IPS DF 6.9 (cell line): ENCODE results near the gene NOL11.

ENCODE experiments used
- DNase-seq: peaks from one replicate; pipeline ENCODE4 v3.0.0-alpha.2; 2013; ENCODE audit warnings: low read depth, low spot score
- H3K27ac ChIP-seq: one replicate; pipeline ENCODE4 v1.5.1; 2013; ENCODE audit warnings: low read length, control low read depth
- H3K27me3 ChIP-seq: 2 replicates; pipeline ENCODE4 v1.6.1; 2013; ENCODE audit warnings: mild to moderate bottlenecking, low read length; ENCODE audit not compliant: control insufficient read depth, insufficient read depth
- H3K36me3 ChIP-seq: 2 replicates; pipeline ENCODE4 v1.6.1; 2013; ENCODE audit warnings: low read length; ENCODE audit not compliant: control insufficient read depth, insufficient read depth
- H3K4me1 ChIP-seq: 2 replicates; pipeline ENCODE4 v1.6.1; 2013; ENCODE audit warnings: low read length; ENCODE audit not compliant: control insufficient read depth, insufficient read depth
- H3K4me3 ChIP-seq: 2 replicates; pipeline ENCODE4 v1.5.1; 2013; ENCODE audit warnings: mild to moderate bottlenecking, low read length
- H3K9me3 ChIP-seq: 2 replicates; pipeline ENCODE4 v1.6.1; 2013; ENCODE audit warnings: low read length, inconsistent platforms; ENCODE audit not compliant: control insufficient read depth, insufficient read depth
- WGBS: extraction: QIAGEN DNeasy Blood & Tissue Kit; methylation state at CpG from one replicate; pipeline ENCODE4 v1.1.7; 2013; ENCODE audit warnings: mixed read lengths, missing lambda C conversion rate; ENCODE audit not compliant: insufficient read length, insufficient coverage; 5-methylcytosine and 5-hydroxymethylcytosine counted together

Gene NOL11

DNA sequence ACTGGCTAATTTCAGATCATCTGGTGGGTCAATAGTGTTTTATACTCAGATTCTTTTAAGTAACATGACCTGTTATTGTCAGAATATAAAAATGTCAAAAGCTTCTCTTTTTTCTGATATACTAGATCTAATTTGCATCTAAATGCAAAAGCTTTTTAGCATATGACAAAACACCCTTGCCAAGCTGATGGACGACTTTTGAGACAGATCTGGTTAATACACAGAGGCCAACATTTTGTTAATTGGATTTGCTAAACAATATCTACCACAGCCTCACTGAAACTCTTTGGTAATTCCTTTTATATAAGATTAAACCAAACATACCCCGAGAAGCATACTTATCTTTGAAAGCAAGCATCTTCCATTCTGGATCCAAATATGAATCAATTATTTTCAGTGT is 10.3 kb upstream of the NOL11 start:
- Histone ChIP-seq H3K36me3 (no peaks in the 10 kb centered on the region), H3K27ac (no peak overlapping the region), H3K4me3 (no peak overlapping the region), H3K9me3 (no peaks in the 10 kb centered on the region), H3K27me3 (no peaks in the 10 kb centered on the region), H3K4me1 (no peaks in the 10 kb centered on the region)
- no CpG with 5 or more reads among the region's 2 CpGs for WGBS
- DNase-seq: no peak

DNA sequence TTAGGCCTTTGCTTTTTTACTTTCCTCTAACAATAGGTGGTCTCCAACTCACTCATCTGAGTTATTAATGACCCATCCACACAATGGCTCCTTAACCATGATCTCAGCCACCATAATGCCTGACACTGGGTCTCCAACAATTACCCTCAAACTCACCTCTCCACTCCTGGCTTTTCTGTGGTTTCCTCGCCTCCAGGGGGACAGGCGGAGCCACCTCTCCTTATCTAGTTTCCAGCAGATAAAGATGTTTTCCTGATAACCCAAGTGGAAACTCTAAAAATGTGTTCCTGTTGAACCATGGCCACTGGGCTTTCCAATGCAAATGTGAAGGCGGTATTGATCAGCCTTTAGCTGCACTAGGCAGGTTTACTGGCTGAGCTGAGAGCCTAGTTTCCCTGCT is 9.4 kb upstream of the NOL11 start:
- Histone ChIP-seq H3K9me3 (no peaks in the 10 kb centered on the region), H3K27me3 (no peaks in the 10 kb centered on the region), H3K4me3 (no peak overlapping the region), H3K27ac (no peak overlapping the region), H3K4me1 (no peaks in the 10 kb centered on the region), H3K36me3 (no peaks in the 10 kb centered on the region)
- no CpG with 5 or more reads among the region's 3 CpGs for WGBS
- DNase-seq: no peak

DNA sequence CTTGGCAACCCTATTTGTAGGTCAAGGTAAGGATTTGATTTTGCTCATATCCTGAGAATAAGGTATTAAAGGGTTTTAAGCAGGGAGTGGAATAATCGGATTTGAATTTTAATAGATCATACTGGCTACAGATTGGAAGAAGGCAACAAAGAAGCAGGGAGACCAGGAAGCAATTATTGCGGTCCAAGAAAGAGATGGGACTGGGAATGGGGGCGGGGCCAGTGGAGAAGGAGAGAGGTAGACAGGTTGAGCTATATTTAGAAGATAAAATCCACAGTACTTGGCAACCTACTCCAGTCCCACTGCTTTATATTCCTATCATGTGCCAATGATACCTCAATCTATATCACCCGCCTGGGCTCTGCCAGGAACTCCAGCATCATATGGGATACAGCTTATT is 5.8 kb upstream of the NOL11 start:
- no peaks in the 10 kb centered on the region for H3K36me3 ChIP-seq
- H3K4me1 ChIP-seq: no peaks in the 10 kb centered on the region
- no peak overlapping the region for H3K4me3 ChIP-seq
- no peak overlapping the region for H3K27ac ChIP-seq
- no peaks in the 10 kb centered on the region for H3K9me3 ChIP-seq
- 100% methylated on average over 1 of the region's 4 CpGs for WGBS
- no peaks in the 10 kb centered on the region for H3K27me3 ChIP-seq
- DNase-seq: no peak

DNA sequence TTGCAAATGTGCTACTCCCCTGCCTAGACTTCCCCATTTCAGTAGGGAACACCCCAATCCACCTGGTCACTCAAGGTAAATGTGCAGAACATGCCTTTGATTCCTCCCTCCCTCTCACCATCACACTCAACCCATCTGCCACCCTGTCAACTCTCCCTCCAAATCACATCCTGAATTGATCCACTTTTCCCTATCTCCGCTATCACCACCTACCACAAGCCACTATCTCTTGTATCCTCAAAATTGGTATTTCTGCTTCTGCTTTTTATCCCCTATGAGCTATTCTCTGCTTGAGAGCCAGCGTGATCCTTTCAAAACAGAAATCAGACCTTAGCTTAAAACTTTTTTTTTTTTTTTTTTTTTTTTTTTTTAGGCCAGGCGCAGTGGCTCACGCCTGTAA is 5.4 kb upstream of the NOL11 start:
- Histone ChIP-seq H3K9me3 (no peaks in the 10 kb centered on the region), H3K4me3 (no peak overlapping the region), H3K4me1 (no peaks in the 10 kb centered on the region), H3K27ac (no peak overlapping the region), H3K36me3 (no peaks in the 10 kb centered on the region), H3K27me3 (no peaks in the 10 kb centered on the region)
- no peak for DNase-seq
- 100% methylated on average over 1 of the region's 4 CpGs for WGBS

DNA sequence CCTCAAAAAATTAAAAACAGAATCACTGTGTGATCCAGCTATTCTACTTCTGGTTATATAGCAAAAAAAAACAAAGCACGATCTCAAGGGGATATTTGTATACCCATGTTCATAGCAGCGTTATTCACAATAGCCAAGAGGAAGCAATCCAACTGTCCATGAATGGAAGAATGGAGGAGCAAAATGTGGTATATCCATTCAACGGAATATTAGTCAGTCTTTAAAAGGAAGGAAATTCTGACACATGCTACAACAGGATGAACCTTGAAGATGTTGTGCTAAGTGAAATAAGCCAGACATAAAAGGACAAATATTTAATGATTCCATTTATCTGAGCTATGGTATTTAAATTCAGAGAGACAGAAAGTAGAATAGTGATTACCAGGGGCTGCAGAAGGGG is 4.6 kb upstream of the NOL11 start:
- H3K27me3 ChIP-seq: no peaks in the 10 kb centered on the region

DNA sequence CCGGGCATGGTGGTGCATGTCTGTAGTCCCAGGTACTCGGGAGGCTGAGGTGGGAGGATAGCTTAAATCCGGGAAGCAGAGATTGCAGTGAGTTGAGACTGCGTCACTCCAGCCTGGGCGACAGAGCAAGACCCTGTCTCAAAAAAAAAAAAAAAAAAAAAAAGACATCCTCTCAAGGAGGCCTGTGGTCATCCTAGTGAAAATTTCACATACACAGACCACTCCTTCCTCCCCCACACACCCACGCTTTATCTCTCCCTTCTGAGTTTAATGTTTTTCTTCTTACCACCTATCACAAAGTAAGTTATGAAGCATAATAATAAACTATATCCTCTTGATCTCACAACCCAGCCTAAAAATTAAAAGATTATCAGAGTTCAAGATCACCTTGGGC is 1.3 kb upstream of the NOL11 start:
- no peaks in the 10 kb centered on the region; the same call in 1 of the 2 replicates for H3K36me3 ChIP-seq
- no peaks in the 10 kb centered on the region for H3K4me1 ChIP-seq
- WGBS: 100% methylated on average over 1 of the region's 6 CpGs
- no peaks in the 10 kb centered on the region for H3K9me3 ChIP-seq
- no peak overlapping the region for H3K27ac ChIP-seq
- H3K27me3 ChIP-seq: no peaks in the 10 kb centered on the region
- no peak for DNase-seq
- H3K4me3 ChIP-seq: no peak overlapping the region

More for the DNA sequence above, 4.6 kb upstream of the NOL11 start:
- no peaks in the 10 kb centered on the region for H3K36me3 ChIP-seq
- H3K4me3 ChIP-seq: no peak overlapping the region
- H3K9me3 ChIP-seq: no peaks in the 10 kb centered on the region
- H3K27ac ChIP-seq: no peak overlapping the region
- DNase-seq: no peak
- no peaks in the 10 kb centered on the region for H3K4me1 ChIP-seq
- WGBS: no CpG with 5 or more reads among the region's 3 CpGs

DNA sequence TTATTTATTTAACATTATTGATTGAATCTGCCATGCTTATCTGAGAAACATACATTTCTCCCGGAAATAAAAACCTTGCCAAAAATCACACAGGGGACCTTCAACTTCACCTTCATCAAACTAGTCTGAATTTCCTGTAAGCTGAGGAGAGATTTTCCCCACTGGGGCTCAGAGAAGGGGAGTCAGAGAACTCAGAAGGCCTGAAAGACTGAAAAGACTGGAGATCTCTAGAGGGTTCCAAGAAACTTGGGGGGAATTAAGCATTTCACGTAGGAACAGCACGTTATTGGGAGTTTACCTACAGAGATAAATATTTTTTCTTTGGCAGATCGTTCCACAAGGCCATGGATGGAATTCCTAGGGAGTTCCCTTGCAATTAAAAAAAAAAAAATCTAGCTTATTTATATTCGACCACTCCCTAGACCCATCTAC is 528 bp upstream of the NOL11 start:
- Histone ChIP-seq H3K36me3 (peaks cover 5% of the 10 kb centered on the region; the same call in 1 of the 2 replicates), H3K4me1 (no peaks in the 10 kb centered on the region), H3K27ac (no peak overlapping the region), H3K4me3 (no peak overlapping the region; the same call in 1 of the 2 replicates), H3K9me3 (no peaks in the 10 kb centered on the region), H3K27me3 (no peaks in the 10 kb centered on the region)
- WGBS: no CpG with 5 or more reads among the region's 5 CpGs
- DNase-seq: no peak

DNA sequence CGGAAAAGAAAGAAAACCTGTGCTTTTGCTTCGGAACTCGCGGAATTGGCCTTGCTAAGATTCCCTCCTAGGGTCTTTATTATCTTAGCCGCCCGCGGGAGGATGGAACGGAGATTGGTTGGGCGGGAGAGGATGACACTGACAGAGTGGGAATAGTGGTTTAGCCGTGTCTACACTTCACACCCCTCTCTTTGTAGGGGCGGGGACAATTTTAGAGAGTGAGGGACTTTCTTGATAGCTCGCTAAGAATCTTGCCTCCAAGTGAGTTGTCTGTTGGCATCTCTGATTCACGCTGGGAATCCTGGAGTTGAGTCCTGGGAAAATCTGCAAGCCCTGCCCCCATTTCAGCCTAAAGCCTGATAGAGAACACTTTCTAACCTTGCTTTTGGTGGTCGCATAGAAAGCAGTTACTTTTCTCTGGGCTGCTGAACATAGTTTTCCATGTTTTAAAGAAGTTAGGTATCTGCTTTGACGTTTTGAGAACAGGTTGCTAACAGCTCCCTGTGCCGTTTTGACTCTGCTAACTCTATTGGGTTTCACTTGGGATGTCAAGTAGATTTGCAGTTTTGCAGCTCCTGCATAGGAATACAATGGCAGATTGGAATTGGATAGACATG is 697 bp downstream of the NOL11 start:
- Histone ChIP-seq H3K4me1 (no peaks in the 10 kb centered on the region), H3K27me3 (no peaks in the 10 kb centered on the region), H3K4me3 (peak overlapping the region; percentile 80), H3K27ac (no peak overlapping the region), H3K9me3 (no peaks in the 10 kb centered on the region), H3K36me3 (peaks cover 8% of the 10 kb centered on the region; the same call in 1 of the 2 replicates)
- no CpG with 5 or more reads among the region's 16 CpGs for WGBS
- no peak for DNase-seq

DNA sequence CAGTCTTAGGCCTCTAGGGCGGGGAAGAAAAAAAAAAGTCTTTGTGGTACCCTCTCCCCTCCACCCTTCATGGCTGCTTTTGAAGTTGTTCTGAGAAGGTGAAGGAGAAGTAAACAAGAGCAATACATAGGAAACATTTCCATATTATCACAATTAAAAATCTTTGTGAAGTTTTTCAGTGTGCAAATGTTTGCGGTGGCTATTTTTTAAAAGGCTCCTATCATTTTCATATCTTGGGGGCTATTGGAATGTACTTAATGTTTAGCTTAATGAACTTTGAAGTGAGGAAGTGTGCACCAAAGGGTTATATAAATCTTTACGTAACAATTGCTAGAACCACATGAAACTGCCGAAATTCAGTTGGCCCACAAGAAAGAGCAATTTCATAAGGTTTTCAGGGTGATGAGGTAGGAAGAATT is 7.6 kb downstream of the NOL11 start:
- H3K4me1 ChIP-seq: no peaks in the 10 kb centered on the region
- H3K9me3 ChIP-seq: no peaks in the 10 kb centered on the region
- H3K36me3 ChIP-seq: peaks cover 18% of the 10 kb centered on the region; the same call in 1 of the 2 replicates
- no peaks in the 10 kb centered on the region for H3K27me3 ChIP-seq
- WGBS: no CpG with 5 or more reads among the region's 4 CpGs
- DNase-seq: no peak
- no peak overlapping the region for H3K4me3 ChIP-seq
- H3K27ac ChIP-seq: no peak overlapping the region

DNA sequence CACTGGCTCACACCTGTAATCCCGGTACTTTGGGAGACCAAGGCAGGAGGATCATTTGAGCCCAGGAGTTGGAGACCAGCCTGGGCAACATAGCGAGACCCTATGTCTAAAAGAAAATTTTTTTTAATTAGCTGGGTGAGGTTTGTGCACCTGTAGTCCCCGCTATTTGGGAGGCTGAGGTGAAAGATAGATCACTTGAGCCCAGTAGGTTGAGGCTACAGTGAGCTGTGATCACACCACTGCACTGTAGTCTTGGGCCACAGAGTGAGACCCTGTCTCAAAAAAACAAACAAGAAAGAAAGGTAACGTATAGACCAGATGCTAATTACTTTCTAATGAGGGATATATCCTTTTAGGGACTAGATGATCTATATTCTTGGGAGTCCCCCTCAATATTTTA is 8.1 kb downstream of the NOL11 start:
- H3K27me3 ChIP-seq: no peaks in the 10 kb centered on the region
- WGBS: no CpG with 5 or more reads among the region's 4 CpGs
- H3K4me1 ChIP-seq: no peaks in the 10 kb centered on the region
- peaks cover 18% of the 10 kb centered on the region; the same call in 1 of the 2 replicates for H3K36me3 ChIP-seq
- no peaks in the 10 kb centered on the region for H3K9me3 ChIP-seq
- H3K4me3 ChIP-seq: no peak overlapping the region
- no peak for DNase-seq
- H3K27ac ChIP-seq: no peak overlapping the region
